ENCODE measurements around the gene SOD2. TPM values are rescaled to one million over a fixed set of nuclear protein-coding genes. Genes with fewer than 3 reads are reported as not detected.

SOD2 gene
- total RNA-seq, 1 experiment from 2014 or later, result 98.6 TPM

GRCh38 chr6:159715166-159715565 lies 22.1 kb upstream of the SOD2 start:
- no peak overlapping the region for H3K4me2 ChIP-seq (ENCODE audit: low read length)
- H4K20me1 ChIP-seq (ENCODE audit: insufficient read depth), result no peaks in the 10 kb centered on the region
- no peaks in the 10 kb centered on the region for H3K9me2 ChIP-seq (ENCODE audit: insufficient read depth)
- no peaks in the 10 kb centered on the region for H3K36me3 ChIP-seq (ENCODE audit: control insufficient read depth in 1 of 2, insufficient read depth in 2 of 2, low read length in 2 of 2)
- no peak overlapping the region for H3K9ac ChIP-seq (ENCODE audit: low read length)
- H3K27me3 ChIP-seq (ENCODE audit: insufficient read depth, low read length), result no peaks in the 10 kb centered on the region
- no peak overlapping the region for H2AFZ ChIP-seq (ENCODE audit: low read depth, low read length, poor library complexity, severe bottlenecking)
- no peak overlapping the region for H3K27ac ChIP-seq (ENCODE audit: low read depth, low read length)
- H3K4me1 ChIP-seq (ENCODE audit: control insufficient read depth in 1 of 2, insufficient read depth in 2 of 2, low read length in 2 of 2), result no peaks in the 10 kb centered on the region
- no peak for TF ChIP-seq CTCF (IDR thresholded peaks at IDR 0.05 in 2 of 3, conservative IDR thresholded peaks at IDR 0.05 in 1 of 3; ENCODE audit: borderline replicate concordance in 1 of 3, insufficient read depth in 1 of 3, low read depth in 2 of 3, low read length in 2 of 3)
- ChIA-PET POLR2A (no interaction called here), CTCF (no interaction called here), RAD21 (ENCODE audit: low non-redundant PET in 1 of 2, low total read pairs in 2 of 2, uncharacterized antibody in 2 of 2, unreplicated experiment in 2 of 2) (no interaction called here)
- intact Hi-C loops (cut with micrococcal nuclease), result no loop called here
- H3K79me2 ChIP-seq (ENCODE audit: insufficient read depth, low read length), result no peaks in the 10 kb centered on the region
- H3K4me3 ChIP-seq (replicated peaks in 1 of 2; ENCODE audit: low read depth in 1 of 2, low read length in 2 of 2), result no peak overlapping the region
- ATAC-seq, result no peak
- BruUV-seq (replicated peaks), result no TSS peak
- H3K9me3 ChIP-seq (ENCODE audit: control insufficient read depth in 1 of 2, insufficient read depth in 1 of 2, low read depth in 1 of 2, low read length in 2 of 2), result no peaks in the 10 kb centered on the region
- DNase-seq (ENCODE audit: low read depth, low spot score), result no peak

- H3K4me2 ChIP-seq (ENCODE audit: low read length), result no peak overlapping the region
- DNase-seq (ENCODE audit: low read depth, low spot score) (no peak), ATAC-seq (no peak)
- no peaks in the 10 kb centered on the region for H3K27me3 ChIP-seq (ENCODE audit: insufficient read depth, low read length)
- RAD21 ChIA-PET (ENCODE audit: low non-redundant PET in 1 of 2, low total read pairs in 2 of 2, uncharacterized antibody in 2 of 2, unreplicated experiment in 2 of 2), result no interaction called here
- no TSS peak for BruUV-seq (replicated peaks)
- H3K27ac ChIP-seq (ENCODE audit: low read depth, low read length), result no peak overlapping the region
- TF ChIP-seq YY1 (IDR thresholded peaks at IDR 0.05; ENCODE audit: extremely low read depth, insufficient replicate concordance, low read depth, low read length) (no peak), CBX3 (IDR thresholded peaks at IDR 0.05; ENCODE audit: low read depth) (no peak), SRF (IDR thresholded peaks at IDR 0.05; ENCODE audit: low read depth) (no peak), ZBTB33 (IDR thresholded peaks at IDR 0.05; ENCODE audit: extremely low read depth, insufficient replicate concordance, low read length) (no peak), ATF3 (IDR thresholded peaks at IDR 0.05) (no peak), POLR2AphosphoS5 (IDR thresholded peaks at IDR 0.05; ENCODE audit: low read depth, low read length) (no peak), ELF1 (IDR thresholded peaks at IDR 0.05; ENCODE audit: borderline replicate concordance, low read depth) (no peak), SIN3A (IDR thresholded peaks at IDR 0.05; ENCODE audit: low read depth) (no peak), CTCF (IDR thresholded peaks at IDR 0.05 in 2 of 3, conservative IDR thresholded peaks at IDR 0.05 in 1 of 3; ENCODE audit: borderline replicate concordance in 1 of 3, insufficient read depth in 1 of 3, low read depth in 2 of 3, low read length in 2 of 3) (no peak)
- CTCF ChIA-PET, result no interaction called here
- POLR2A ChIA-PET, result no interaction called here
- no peaks in the 10 kb centered on the region for H3K36me3 ChIP-seq (ENCODE audit: control insufficient read depth in 1 of 2, insufficient read depth in 2 of 2, low read length in 2 of 2)
- H3K9ac ChIP-seq (ENCODE audit: low read length), result no peak overlapping the region
- no peak overlapping the region for H3K4me3 ChIP-seq (replicated peaks in 1 of 2; ENCODE audit: low read depth in 1 of 2, low read length in 2 of 2)
- no peaks in the 10 kb centered on the region for H4K20me1 ChIP-seq (ENCODE audit: insufficient read depth)
- H3K9me2 ChIP-seq (ENCODE audit: insufficient read depth), result no peaks in the 10 kb centered on the region
- H3K4me1 ChIP-seq (ENCODE audit: control insufficient read depth in 1 of 2, insufficient read depth in 2 of 2, low read length in 2 of 2), result no peaks in the 10 kb centered on the region
- H3K9me3 ChIP-seq (ENCODE audit: control insufficient read depth in 1 of 2, insufficient read depth in 1 of 2, low read depth in 1 of 2, low read length in 2 of 2), result no peaks in the 10 kb centered on the region
- no peaks in the 10 kb centered on the region for H3K79me2 ChIP-seq (ENCODE audit: insufficient read depth, low read length)
- intact Hi-C loops (cut with micrococcal nuclease), result no loop called here
- no peak overlapping the region for H2AFZ ChIP-seq (ENCODE audit: low read depth, low read length, poor library complexity, severe bottlenecking)
Measured at GRCh38 chr6:159714404-159714803, 21.4 kb upstream of the SOD2 start.
